ENCODE data around the gene PACSIN2.
"Not testable (repeated sequence)": the region's sequence is repeated elsewhere in the genome, so short reads cannot be mapped to it uniquely, and the experiment has no call there.

DNA sequence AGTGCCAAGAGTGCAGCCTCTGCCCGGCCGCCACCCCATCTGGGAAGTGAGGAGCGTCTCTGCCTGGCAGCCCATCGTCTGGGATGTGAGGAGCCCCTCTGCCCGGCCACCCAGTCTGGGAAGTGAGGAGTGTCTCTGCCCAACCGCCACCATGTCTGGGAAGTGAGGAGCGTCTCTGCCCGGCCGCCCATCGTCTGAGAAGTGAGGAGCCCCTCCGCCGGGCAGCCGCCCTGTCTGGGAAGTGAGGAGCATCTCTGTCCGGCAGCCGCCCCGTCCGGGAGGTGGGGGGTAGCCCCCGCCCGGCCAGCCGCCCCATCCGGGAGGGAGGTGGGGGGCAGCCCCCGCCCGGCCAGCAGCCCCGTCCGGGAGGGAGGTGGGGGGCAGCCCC, 43.5 kb downstream of the PACSIN2 start:
- TF ChIP-seq POLR2A (IDR thresholded peaks at IDR 0.05; ENCODE audit: low read depth, low read length); NR2C2 (IDR thresholded peaks at IDR 0.05; ENCODE audit: borderline replicate concordance, control insufficient read depth, insufficient read length, low read depth); E2F4 (IDR thresholded peaks at IDR 0.05; ENCODE audit: low read depth, low read length); CREM (IDR thresholded peaks at IDR 0.05; ENCODE audit: low read depth); NKRF (conservative IDR thresholded peaks at IDR 0.05); ELK1 (IDR thresholded peaks at IDR 0.05; ENCODE audit: low read depth, low read length); CEBPB (IDR thresholded peaks at IDR 0.05; ENCODE audit: borderline replicate concordance in 1 of 2, low read depth in 2 of 2, low read length in 2 of 2): not testable (repeated sequence)
- TF ChIP-seq, protein P1, sequence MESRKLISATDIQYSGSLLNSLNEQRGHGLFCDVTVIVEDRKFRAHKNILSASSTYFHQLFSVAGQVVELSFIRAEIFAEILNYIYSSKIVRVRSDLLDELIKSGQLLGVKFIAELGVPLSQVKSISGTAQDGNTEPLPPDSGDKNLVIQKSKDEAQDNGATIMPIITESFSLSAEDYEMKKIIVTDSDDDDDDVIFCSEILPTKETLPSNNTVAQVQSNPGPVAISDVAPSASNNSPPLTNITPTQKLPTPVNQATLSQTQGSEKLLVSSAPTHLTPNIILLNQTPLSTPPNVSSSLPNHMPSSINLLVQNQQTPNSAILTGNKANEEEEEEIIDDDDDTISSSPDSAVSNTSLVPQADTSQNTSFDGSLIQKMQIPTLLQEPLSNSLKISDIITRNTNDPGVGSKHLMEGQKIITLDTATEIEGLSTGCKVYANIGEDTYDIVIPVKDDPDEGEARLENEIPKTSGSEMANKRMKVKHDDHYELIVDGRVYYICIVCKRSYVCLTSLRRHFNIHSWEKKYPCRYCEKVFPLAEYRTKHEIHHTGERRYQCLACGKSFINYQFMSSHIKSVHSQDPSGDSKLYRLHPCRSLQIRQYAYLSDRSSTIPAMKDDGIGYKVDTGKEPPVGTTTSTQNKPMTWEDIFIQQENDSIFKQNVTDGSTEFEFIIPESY (IDR thresholded peaks at IDR 0.05), result not testable (repeated sequence)
- TF ChIP-seq, protein P2, sequence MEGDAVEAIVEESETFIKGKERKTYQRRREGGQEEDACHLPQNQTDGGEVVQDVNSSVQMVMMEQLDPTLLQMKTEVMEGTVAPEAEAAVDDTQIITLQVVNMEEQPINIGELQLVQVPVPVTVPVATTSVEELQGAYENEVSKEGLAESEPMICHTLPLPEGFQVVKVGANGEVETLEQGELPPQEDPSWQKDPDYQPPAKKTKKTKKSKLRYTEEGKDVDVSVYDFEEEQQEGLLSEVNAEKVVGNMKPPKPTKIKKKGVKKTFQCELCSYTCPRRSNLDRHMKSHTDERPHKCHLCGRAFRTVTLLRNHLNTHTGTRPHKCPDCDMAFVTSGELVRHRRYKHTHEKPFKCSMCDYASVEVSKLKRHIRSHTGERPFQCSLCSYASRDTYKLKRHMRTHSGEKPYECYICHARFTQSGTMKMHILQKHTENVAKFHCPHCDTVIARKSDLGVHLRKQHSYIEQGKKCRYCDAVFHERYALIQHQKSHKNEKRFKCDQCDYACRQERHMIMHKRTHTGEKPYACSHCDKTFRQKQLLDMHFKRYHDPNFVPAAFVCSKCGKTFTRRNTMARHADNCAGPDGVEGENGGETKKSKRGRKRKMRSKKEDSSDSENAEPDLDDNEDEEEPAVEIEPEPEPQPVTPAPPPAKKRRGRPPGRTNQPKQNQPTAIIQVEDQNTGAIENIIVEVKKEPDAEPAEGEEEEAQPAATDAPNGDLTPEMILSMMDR (IDR thresholded peaks at IDR 0.05 in 2 of 3, conservative IDR thresholded peaks at IDR 0.05 in 1 of 3; ENCODE audit: control insufficient read depth in 2 of 3, extremely low read depth in 1 of 3, insufficient read depth in 1 of 3, low read depth in 3 of 3, low read length in 3 of 3), result not testable (repeated sequence)
- TF ChIP-seq, protein P3, sequence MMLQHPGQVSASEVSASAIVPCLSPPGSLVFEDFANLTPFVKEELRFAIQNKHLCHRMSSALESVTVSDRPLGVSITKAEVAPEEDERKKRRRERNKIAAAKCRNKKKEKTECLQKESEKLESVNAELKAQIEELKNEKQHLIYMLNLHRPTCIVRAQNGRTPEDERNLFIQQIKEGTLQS (IDR thresholded peaks at IDR 0.05; ENCODE audit: borderline replicate concordance, extremely low read depth, low read depth, low read length), result not testable (repeated sequence)

Data from GM12878 (cell line).